NCI-H1417 treated with DMSO at 0.1 percent for 48 hours (cell line): Measurements from ENCODE around the gene HIRIP3.
"Not testable (repeated sequence)": the region's sequence is repeated elsewhere in the genome, so short reads cannot be mapped to it uniquely, and the experiment has no call there.

Experiments
- DNase-seq: peaks from one replicate; lab custom pipeline; 2025; lab: John Stamatoyannopoulos, UW

The HIRIP3 gene

DNA sequence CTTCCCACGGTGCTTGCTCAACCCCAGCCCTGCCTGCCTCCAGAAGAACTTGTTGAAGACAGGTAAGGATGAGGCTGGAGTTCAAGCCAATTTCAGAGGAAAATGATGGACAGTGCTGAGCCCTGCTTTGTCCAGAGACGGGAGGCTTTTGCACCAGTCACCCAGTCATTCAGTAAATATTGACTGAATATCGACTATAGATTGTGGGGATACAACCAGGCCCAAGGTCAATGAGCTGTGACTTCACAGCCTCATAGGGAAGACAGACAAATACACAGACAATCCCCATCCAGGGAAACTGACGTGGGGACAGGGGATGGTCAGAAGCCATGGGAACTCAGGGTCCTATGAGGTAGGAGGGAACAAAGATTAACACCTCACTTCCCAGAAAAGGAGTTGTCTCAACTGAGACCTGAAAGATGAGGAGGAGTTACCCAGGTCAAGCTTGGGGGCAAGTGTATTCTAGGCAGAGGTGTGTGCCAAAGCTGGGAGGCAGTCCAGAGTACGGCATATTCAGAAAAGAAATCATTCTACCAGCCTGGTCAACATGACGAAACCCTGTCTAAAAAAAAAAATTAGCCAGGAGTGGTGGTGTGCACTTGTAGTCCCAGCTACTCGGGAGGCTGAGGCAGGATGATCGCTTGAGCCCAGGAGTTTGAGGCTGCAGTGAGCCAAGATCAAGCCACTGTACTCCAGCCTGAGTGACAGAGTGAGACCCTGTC lies 21.3 kb upstream of the HIRIP3 start:
- no peak for DNase-seq

DNA sequence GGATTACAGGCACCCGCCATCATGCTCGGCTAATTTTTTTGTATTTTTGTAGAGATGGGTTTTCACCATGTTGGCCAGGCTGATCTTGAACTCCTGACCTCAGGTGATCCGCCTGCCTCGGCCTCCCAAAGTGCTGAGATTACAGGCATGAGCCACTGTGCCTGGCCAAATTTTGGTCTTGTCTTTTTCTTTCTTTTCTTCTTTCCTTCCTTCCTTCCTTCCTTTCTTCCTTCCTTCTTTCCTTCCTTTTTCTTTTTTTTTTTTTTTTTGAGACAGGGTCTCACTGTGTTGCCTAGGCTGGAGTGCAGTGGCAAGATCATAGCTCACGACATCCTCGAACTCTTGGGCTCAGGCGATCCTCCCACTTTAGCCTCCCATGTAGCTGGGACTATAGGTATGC lies 20.0 kb upstream of the HIRIP3 start:
- not testable (repeated sequence) for DNase-seq

DNA sequence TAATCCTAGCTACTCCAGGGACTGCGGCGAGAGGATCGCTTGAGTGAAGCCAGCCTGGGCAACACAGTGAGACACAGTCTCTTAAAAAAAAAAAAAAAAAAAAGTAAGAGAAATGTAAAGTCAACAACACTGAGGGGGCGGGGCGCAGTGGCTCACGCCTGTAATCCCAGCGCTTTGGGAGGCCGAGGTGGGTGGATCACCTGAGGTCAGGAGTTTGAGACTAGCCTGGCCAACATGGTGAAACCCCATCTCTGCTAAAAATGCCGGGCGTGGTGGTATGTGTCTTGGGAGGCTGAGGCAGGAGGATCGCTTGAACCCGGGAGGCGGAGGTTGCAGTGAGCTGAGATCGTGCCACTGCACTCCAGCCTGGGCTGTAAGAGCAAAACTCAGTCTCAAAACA lies 17.2 kb upstream of the HIRIP3 start:
- not testable (repeated sequence) for DNase-seq

DNA sequence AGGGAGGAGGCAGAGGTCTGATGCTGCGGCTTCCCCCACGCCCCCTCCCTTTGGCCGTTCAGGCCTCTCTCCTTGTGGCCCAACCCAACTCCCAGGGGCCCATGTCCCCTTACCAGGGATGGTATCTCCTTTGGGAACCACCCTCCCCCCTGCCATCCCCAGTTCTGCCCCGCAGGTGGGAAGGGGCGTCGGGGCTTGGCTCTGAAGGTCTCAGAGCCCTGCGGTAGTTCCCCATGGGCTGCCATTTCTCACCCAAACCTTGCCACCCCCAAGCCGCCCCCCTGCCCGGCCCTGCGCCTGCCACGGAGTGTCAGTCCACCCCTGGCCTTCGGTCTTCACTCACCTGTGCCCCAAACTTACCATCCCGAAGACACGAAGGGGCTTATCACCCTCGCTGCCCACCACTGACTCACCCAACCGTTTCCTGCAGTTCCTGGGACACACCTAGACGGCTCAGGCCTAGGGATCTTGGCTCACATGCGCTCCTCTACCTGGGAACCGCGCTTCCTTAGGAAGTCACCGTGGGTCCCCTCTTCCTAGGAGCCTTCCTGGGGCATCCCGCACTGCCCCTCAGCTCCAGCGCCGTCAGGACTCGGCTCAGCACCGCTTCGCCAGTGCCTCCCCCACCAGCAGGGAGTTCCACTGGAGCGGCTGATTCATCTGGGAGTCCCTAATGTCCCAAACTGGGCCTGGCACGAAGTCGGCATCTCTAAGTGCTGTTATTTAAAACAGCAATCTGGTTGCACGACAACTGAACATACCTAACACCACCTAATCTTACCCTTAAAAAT lies 16.5 kb upstream of the HIRIP3 start:
- no peak for DNase-seq

DNA sequence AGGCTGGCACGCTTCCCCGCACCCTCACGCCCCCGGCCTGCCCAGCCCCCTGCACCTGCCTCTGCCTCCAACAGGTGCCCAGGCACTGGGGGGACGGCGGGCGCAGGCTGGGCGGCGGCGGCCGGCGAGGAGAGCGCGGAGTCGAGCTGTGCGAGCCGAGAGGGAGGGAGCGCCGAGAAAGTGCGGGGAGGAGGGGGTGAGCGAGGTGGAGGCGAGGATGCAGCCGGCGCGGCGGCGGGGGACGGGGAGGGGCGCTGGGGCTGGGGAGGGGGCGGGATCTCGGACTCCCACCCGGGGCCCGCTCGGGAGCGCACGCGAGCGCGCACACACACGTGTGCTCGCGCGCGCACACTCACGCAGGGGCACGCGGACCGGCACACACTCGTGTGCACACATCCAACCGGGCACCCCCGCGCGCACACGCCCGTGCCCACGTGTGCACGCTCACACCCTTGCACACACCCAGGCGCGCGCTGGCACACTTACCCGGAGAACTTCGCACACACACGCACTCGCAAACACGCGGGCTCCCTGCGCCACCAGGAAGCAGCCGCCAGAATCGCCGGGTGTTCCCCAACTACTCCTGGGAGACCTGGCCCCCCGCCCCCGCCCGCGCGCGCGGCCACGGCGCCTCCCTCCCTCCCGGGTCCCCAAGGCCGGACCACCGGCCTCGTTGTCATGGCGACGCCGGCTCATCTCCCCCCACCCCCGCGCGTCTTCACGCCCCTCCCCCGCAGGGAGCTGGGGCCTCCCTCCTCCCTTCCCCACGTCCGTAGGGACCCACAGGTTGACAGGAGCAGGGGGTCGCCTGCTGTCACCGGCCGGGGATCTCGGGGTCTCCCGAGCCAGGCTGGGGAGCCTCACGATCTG lies 15.7 kb upstream of the HIRIP3 start, which contains the start of gene DOC2A:
TSS of gene DOC2A (minus strand) at position 184 of the 870 bp plus-strand sequence. CDS start 805 bp downstream, outside the sequence.
- no peak for DNase-seq

DNA sequence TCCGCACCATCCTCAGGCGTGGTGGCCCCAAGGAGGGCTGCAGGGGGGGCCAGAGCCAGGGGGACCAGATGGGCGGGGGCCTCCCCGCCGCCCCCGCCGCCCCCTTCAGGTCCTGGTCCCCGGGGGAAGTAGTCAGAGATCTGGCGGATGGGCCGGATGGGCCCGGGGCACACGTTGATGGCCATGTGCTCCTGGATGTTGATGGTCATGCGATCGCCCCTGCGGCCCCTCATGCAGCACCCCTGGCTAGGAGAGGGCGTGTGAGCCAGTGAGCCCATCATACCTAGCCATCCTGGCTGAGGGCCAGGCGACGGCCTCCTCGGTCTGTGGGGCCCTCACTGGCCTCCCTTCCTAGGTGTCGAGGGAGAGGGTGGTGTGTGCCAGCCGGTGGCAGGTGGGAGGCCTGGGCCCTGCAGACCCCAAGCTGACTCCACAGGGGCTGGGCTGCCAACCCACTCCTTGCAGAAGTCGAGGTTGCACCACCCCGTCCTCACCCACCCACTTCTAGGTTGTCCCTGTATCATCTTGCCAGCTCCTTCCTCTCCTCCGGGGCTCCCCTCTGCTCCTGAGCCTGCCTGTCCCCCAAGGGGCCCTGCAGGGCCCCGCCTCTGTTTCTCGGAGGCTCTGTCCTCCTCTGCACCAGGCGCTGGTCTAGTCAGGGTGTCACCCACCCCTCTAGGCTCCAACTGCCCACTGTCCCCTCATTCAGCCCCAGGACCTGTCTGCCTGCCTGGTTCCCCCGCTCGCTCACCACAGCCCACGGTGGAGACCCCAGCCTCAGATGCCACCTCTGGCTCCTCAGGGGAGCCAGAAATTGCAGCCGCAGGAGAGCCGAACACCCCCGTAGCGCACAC lies 14.8 kb upstream of the HIRIP3 start:
- no peak for DNase-seq

DNA sequence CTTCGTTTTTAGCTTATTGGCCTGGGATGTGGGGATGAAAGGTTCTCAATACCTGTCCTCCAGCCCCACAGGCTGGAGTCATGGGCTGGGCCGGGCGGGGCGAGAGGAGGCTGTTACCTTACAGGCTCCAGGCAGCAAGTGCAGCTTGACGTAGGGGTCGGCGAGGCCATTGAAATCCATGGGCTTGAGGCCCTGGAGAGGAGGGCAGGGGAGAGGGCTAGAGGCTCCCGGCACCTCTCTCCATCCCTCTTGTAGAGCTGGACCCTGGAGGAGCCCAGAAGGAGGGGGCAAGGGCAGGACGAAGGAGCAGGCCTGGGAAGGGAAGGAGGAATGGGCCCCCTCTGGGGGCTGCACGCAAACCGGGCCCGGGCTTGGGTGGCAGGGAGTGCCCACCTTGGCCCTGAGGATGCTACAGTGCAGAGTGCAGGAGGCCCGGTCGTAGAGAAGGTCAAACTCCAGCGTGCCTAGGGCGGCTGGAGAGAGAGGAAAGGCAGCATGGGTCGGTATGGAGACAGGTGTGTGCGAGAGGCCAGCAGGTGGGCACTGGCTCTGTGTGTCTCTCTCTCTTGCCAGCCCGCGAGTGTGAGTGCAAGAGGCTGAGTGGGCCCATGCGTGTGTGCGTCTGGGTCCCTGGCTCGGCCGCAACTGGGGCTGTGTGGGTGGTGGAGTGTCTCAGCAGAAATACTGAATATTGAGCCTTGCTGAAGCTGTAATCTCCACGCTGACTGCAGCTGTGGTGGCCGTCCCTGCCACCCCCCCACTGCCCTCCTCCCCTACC lies 13.9 kb upstream of the HIRIP3 start:
- DNase-seq, result no peak

DNA sequence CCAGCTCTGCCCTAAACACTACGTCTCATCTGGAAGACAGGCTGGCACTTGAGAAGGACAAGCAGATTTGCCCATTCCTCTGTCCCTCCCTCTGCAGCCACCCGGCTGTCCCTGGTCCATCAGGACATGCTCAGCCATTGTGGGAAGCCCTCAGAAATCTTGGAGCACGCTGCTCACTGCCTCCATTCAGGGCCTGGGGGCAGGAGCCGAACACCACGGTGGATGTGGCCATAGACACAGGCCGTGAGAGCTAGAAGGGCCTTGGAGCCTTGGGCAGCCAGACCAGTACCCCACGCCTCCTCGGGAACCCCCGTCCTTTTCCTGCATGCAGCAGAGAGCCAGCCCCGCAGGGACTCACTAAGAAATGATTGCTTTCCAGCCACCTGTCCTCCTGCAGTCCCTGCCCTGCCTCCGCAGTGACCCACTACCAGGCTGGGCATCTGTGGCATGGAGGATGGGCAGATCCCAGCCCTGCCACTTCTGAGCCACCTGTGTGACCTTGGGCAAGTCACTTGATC lies 12.0 kb upstream of the HIRIP3 start:
- no peak for DNase-seq

DNA sequence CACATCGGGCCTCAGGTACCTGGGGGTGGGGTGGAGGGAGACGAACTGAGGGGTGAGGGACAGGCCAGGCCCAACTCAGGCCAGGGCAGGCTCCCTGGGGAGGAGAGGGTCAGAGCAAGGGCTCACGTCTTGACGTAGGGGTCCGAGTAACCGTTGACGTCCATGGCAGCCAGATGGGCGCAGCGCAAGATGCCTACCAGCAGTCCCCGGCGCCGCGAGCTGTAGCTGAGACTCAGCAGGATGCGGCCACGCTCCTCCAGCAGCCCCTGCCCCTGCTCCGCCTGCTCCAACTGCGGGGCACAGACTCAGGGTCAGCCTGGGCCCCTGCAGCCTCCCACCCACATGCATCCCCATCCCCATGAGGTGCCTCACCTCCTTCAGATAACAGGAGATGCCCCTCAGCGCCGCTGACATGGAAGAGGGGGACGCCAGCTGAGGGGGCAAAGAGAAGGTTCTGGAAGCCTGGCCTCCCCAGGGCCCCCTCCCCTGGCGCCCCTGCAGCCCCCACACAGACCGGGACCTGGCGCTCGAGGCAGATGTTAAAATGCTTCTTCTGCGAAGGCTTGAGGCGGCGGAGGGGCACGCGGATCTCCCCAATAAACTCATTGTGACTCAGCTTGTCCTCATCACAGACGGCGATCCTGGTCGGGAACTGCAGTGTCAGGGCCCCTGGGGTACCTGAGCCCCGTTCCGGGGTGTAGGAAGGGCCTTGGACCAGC lies 11.4 kb upstream of the HIRIP3 start:
- no peak for DNase-seq

DNA sequence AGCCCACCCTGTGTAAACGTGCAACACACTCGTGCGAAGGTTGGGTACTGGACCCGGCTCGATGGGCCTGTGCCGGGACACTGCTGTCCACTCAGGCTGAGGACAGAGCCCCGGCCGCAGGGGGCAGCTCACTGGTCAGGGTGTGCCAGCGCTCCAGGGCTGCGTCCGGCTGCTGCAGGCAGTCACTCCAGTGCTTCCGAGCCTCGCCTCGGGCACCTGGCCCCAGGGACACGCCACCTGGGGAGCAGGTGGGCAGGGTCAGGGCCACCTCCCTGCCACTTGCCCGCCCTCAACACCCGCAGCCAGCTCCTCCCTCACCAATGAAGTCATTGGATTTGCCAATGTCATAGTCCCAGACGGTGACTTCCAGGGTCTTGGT lies 10.7 kb upstream of the HIRIP3 start:
- DNase-seq, result no peak

DNA sequence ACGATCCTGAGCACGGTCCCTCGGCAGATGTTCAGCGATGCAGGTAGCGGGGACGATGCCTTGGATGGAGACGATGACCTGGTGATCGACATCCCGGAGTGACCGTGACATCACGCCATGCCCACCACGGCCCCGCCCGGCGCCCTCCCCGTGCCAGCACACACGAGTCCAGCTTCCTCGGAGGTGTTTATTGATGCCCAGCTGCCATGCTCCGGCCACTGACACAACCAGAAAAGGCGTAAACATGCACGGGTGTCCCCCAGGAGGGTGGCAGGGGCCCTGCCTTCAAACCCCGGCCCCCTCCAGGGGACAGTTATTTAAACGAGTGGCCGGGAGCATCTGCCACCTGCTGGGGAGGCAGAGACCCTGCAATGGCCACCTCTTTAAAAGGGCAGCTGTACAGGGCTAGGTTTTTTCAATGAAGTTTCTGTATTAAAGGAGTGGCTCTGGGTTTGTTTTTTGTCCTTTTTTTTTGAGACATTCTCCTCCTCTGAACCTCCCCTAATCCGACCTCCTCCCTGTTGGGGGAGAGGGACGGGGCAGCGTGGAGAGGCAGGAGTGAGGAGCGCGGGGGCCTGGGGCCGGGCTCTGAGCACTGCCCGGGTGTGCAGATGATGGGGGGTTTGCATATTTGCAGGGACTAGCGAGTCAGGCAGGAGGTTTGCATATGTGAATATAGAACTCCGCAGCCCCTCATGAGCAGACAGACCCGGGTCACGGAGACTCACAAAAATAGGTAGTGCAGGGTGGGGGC lies 10.1 kb upstream of the HIRIP3 start:
- no peak for DNase-seq

DNA sequence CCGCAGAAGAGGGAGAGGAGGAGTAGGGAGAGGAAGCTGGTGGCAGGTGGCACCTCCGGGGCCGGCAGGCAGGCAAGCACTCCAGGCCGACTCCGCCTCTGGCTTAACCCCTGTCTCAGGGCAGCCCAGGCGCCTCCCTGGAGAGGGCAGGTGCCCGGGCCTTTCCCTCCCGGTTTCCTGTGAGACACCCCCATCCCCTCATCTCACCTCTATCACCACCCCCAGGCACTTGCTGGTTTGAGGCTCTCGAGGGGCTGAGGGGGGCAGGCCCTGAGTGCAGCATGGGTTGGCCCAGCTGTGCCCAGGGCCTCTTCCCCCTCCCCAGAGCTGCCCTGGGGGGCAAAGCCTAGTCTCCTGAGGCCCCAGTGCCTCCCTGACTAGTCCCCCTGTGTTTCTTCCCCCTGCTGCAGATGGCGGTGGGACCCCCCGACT lies 9.4 kb upstream of the HIRIP3 start:
- DNase-seq, result no peak

DNA sequence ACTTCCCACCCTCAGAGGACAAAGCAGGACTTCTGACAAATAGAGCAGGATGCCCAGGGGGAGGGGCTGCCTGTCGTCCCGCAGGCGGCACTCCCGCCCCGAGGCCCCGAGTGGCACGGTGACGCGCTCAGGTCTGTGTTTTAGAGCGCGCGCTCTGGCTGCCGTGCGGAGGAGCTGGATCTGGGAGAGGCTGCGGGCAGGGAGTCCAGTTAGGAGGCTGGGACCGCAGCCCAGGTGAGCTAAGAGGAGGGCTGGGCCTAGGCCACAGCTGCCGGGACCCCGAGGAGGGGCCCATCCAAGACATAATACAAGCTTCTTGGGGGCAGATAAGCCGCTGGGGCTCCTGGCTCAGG lies 9.0 kb upstream of the HIRIP3 start:
- no peak for DNase-seq

DNA sequence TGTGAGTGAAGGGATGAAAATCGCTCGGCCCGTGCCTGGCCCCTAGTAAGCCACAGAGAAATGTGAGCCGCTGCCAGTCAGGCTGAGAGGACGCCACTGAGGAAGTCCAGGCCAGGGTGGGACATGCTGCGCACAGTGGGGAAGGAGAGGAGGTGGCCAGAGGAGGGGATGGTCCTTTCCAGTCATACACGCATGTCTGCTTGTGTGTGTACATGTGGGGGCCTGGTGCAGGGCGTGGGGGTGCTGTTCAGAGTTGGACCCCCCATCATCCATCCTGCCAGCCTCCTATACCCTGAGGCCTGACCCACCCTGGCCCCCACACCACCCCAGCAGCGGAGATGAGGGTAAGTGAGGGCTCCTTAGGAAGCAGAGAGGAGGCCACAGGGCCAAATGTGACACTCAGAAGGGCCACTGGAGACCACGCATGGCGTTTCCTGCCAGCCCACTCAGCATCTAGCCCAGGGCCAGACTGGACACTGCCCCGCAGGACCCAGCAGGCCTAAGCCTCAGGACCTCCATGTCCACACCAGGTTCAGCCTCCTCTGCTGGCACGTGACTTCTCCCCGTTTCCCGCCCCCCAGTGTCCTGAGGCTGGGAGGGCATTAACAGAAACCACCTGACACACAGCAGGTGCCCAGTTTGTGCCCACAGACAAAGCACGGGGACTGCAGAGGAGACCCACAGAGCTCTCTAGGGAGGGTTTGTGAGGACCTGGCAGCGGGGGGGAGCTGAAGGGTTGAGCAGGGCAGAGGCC lies 8.4 kb upstream of the HIRIP3 start:
- no peak for DNase-seq

DNA sequence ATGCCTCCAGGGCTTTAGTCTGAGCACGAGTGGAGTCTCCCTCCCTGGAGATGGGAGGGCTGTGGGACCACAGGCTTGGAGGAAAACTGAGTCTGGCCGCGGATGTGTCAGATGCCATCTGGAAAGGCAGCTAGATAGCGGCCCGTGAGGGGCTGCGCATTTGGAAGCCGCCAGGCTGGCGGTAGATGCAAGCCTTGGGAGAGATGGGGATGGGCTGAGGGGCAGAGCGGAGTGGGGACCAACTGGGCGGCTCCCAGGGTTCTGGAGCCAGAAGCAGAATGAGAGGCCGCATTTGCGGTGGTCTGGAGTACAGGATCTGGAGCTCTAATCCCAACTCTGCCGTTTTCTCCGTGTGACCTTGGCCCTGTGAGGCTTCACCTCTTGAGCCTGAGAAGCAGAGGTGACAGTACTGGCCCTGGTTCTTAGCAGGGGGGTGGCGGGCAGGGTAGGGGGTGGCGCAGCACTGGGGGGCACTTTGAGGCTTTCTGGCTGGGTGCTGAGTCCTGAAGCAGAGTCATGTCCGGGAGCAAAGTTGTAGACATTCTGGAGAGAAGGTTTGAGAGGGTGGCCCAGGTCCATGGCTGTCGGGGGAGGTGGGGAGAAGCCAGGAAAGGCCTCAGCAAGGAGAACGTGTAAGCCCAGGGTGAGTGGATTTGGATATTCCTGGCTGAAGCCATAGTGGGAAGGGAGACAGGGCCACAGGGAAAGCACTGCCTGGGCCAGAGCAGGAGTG lies 7.4 kb upstream of the HIRIP3 start:
- no peak for DNase-seq

DNA sequence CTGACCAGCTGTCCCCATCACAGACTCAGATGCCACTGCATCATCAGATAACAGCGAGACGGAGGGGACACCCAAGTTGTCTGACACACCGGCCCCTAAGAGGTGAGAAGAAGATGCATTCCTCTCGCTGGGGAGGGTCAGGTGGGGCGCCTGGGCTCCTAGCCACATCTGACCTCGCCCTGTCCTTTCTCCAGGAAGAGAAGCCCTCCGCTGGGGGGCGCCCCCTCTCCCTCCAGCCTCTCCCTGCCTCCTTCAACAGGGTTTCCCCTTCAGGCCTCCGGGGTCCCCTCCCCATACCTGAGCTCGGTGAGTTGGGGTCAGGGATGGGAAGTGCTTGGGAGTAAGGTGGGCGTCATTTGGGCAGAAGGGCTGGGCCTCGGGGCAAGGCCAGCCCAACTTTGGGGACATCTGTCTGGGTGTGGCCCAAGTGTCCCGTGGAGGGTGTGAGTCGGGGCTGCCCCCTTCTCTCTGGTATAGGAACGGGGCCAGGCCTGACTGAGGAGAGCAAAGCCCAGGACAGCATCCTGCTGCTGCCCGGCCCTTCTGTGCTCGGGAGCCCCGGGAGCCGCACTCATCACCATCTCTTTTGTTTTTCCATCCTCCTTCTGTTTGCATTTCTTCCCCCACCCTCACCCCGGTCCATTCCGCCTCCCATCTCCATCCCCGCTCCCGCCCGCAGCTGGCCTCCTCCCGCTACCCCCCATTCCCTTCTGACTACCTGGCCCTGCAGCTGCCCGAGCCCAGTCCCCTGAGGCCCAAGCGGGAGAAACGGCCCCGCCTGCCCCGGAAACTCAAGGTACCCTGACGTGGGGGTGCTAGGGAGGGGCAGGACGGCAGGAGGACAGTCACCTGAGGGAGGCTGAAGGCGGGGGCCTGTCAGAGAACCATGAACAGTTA lies 5.6 kb upstream of the HIRIP3 start:
- no peak for DNase-seq

DNA sequence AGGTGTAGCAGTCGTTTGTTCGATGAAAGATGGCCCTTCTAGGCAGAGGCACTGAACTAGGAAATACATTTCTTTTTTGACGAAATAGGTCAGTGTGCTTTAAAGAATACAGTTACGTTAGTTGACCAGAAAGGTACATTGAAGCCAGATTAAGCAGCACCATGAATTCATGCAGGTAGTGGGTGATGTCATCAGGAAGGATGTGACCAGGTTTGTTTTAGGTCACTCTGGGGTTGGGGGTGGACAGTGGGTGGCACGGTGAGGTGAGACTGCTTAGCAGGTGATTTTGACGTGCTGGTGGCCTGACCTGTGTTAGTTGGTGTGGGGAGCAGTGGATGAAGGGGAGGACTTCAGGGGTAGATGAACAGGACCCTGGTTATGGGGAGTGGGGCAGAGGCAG lies 4.2 kb upstream of the HIRIP3 start:
- no peak for DNase-seq
